ENCODE measurements around the gene SOX5.
"Not testable (repeated sequence)": the region's sequence is repeated elsewhere in the genome, so short reads cannot be mapped to it uniquely, and the experiment has no call there.

Gene SOX5

DNA sequence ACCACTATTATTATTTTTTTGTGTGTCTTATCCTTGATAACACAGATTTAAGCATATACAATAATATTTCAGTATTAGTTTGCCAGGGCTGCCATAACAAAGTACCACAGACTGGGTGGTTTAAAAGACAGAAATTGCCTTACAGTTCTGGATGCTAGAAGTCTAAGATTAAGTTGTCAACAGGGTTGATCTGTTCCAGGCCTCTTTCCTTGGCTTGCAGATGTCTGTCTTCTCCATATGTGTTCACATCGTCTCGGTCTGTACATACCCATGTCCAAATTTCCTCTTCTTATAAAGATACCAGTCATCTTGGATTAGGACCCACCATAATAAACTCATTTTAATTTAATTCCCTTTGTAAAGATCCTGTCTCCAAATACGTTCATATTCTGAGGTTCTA lies 204.8 kb downstream of the SOX5 start:
- Histone ChIP-seq H3K9ac (ENCODE audit: low read depth, low read length) (no peak overlapping the region), H3K4me1 (ENCODE audit: insufficient read depth, low read length) (peaks cover 8% of the 10 kb centered on the region; the same call in 1 of the 2 replicates), H3K9me3 (ENCODE audit: control insufficient read depth, insufficient read depth, low read length) (no peaks in the 10 kb centered on the region), H3K36me3 (ENCODE audit: insufficient read depth, low read length) (no peaks in the 10 kb centered on the region)

DNA sequence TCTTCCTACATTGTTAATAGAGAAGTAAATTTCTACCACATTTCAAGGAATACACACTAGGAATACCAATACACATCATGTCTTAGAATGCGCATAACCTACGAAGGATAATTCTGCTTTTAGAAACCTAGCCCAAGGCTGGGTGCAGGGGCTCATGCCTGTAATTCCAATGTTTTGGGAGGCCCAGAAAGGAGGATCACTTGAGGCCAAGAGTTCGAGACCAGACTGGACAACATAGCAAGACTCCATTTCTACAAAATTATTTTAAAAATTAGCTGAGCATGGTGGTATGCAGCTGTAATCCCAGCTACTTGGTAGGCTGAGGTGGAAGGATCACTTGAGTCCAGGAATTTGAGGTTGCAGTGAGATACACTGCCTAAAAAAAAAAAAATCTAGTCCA lies 206.9 kb downstream of the SOX5 start:
- Histone ChIP-seq H3K9ac (ENCODE audit: low read depth, low read length) (no peak overlapping the region), H3K9me3 (ENCODE audit: control insufficient read depth, insufficient read depth, low read length) (no peaks in the 10 kb centered on the region), H3K4me1 (ENCODE audit: insufficient read depth, low read length) (peaks cover 8% of the 10 kb centered on the region; the same call in 1 of the 2 replicates), H3K36me3 (ENCODE audit: insufficient read depth, low read length) (no peaks in the 10 kb centered on the region)

DNA sequence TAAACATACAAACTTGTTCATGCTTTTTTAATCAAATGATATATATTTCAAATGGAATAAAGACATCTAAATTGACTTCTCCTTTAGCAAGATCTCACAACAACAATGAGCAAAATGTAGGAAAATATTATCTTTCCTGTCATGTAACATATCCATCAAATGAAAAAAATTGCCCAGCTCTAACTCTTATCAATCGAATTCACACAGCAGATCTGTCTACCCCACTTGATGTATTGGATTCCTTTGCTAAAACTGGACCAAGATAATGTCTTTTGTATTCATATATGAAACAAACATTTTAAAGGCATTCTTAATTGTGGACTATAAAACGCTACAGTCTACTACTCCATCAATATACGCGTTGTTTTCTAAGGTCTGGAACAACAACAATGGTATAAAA lies 218.0 kb downstream of the SOX5 start:
- Histone ChIP-seq H3K9ac (ENCODE audit: low read depth, low read length) (no peak overlapping the region), H3K4me1 (ENCODE audit: insufficient read depth, low read length) (no peaks in the 10 kb centered on the region), H3K36me3 (ENCODE audit: insufficient read depth, low read length) (no peaks in the 10 kb centered on the region), H3K9me3 (ENCODE audit: control insufficient read depth, insufficient read depth, low read length) (no peaks in the 10 kb centered on the region)

DNA sequence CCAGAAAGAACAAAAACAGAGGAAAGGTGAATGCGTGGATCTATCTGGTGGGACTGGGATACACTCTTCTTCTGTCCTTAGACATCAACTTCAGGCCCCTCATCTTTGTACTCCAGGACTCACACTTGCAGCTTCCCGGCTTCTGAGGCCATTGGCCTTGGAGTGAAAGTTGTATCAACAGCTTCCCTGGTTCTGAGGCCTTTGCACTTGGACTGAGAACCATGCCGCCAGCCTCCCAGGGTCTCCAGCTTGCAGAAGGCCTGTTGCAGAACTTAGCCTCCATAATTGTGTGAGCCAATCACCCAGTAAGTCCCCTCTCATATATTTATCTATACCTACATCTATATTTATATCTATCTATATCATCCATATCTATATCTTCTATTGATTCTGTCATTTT lies 218.4 kb downstream of the SOX5 start:
- Histone ChIP-seq H3K9ac (ENCODE audit: low read depth, low read length) (no peak overlapping the region), H3K9me3 (ENCODE audit: control insufficient read depth, insufficient read depth, low read length) (no peaks in the 10 kb centered on the region), H3K36me3 (ENCODE audit: insufficient read depth, low read length) (no peaks in the 10 kb centered on the region)

DNA sequence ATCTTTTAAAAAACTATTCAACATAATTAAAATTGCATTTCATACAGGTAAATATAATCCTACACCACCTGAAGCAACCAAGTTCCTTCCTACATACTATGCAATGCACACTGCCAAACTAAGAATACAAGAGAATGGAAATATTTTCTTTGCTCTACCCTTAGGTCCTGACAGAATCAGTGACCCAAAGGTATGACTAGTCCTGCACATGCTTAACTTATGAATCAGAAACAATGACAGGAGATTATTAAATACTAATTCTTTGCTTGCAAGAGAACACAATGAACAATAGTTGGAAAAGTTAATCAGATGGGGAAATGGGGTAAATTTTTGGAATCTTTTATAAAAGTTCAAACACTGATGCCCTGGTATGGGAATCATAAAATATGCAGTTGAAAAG lies 220.1 kb downstream of the SOX5 start:
- no peaks in the 10 kb centered on the region for H3K4me1 ChIP-seq (ENCODE audit: insufficient read depth, low read length)
- H3K36me3 ChIP-seq (ENCODE audit: insufficient read depth, low read length) = no peaks in the 10 kb centered on the region
- H3K9ac ChIP-seq (ENCODE audit: low read depth, low read length) = no peak overlapping the region
- H3K9me3 ChIP-seq (ENCODE audit: control insufficient read depth, insufficient read depth, low read length) = no peaks in the 10 kb centered on the region

More for the DNA sequence above, 218.4 kb downstream of the SOX5 start:
- no peaks in the 10 kb centered on the region for H3K4me1 ChIP-seq (ENCODE audit: insufficient read depth, low read length)

DNA sequence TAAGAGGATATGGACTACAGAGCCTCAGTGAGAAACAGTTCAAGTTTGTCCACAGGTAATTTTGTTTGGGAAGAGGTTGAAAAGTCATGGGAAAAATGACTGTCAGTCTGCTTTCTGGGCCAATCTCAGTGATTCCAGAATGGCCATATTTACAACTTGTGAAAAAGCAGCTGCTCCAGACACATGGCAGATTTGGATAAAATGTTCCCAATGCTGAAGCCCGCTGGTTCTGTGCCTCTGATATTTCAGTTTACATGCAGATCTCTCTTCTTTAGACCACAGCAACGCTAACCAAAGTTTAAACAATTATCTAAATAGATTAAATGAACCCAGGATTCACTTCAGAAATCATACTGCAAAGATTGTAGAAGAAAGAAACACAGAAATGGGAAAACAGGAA lies 222.8 kb downstream of the SOX5 start:
- H3K4me1 ChIP-seq (ENCODE audit: insufficient read depth, low read length) = no peaks in the 10 kb centered on the region
- no peaks in the 10 kb centered on the region for H3K9me3 ChIP-seq (ENCODE audit: control insufficient read depth, insufficient read depth, low read length)
- H3K9ac ChIP-seq (ENCODE audit: low read depth, low read length) = no peak overlapping the region
- H3K36me3 ChIP-seq (ENCODE audit: insufficient read depth, low read length) = no peaks in the 10 kb centered on the region

DNA sequence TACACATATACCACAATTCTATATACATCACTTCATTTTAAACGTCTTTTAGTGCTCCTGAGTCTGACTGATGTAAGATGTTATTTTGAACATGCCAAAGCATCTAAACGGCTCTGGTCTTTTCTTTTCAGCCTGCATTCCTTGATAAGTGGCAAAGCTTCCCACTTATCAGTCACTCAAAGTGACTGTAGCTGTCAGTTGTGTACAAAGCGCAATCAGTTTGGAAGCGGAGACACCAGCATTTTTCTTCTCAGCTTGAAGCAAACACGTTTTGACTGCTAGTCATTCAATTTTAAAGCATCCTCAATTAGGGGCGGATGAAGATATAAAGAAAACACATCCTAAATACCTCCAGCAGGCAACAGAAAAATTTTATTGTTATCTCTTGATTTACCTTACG lies 226.8 kb downstream of the SOX5 start:
- Histone ChIP-seq H3K9ac (ENCODE audit: low read depth, low read length) (no peak overlapping the region), H3K36me3 (ENCODE audit: insufficient read depth, low read length) (no peaks in the 10 kb centered on the region), H3K9me3 (ENCODE audit: control insufficient read depth, insufficient read depth, low read length) (no peaks in the 10 kb centered on the region), H3K4me1 (ENCODE audit: insufficient read depth, low read length) (no peaks in the 10 kb centered on the region)

DNA sequence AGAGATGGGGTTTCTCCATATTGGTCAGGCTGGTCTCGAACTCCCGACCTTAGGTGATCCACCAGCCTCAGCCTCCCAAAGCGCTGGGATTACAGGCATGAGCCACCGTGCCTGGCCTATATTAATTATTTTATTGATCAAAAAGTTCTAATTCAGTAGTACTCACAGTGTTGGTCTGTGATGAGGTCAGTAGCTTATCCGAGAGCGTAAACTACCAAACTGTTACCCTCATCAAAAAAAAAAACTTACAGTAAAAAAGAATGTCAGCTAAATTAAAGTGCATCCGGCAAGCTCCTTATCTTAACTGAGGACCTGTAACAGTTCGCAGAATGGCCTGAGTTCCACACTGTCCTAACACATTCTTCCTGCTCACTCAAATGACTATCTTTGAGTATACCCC lies 228.2 kb downstream of the SOX5 start:
- H3K9ac ChIP-seq (ENCODE audit: low read depth, low read length) = no peak overlapping the region
- no peaks in the 10 kb centered on the region for H3K36me3 ChIP-seq (ENCODE audit: insufficient read depth, low read length)
- H3K4me1 ChIP-seq (ENCODE audit: insufficient read depth, low read length) = no peaks in the 10 kb centered on the region
- H3K9me3 ChIP-seq (ENCODE audit: control insufficient read depth, insufficient read depth, low read length) = no peaks in the 10 kb centered on the region

DNA sequence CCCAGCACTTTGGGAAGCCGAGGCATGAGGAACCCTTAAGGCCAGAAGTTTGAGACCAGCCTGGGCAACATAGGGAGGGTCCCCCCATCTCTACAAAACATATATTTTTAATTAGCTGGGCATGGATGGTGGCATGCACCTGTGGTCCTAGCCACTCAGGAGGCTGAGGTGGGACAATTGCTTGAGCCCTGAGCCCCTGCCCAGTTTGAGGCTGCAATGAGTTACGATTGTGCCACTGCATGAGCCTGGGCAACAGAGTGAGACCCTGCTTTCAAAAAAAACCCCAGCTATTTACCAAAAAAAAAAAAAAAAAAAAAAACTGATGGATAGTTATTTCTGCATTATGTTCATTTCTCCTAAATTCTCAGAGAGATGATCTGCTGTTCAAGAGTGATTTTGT lies 230.0 kb downstream of the SOX5 start:
- Histone ChIP-seq H3K9me3 (ENCODE audit: control insufficient read depth, insufficient read depth, low read length) (no peaks in the 10 kb centered on the region), H3K36me3 (ENCODE audit: insufficient read depth, low read length) (no peaks in the 10 kb centered on the region), H3K4me1 (ENCODE audit: insufficient read depth, low read length) (no peaks in the 10 kb centered on the region), H3K9ac (ENCODE audit: low read depth, low read length) (no peak overlapping the region)

DNA sequence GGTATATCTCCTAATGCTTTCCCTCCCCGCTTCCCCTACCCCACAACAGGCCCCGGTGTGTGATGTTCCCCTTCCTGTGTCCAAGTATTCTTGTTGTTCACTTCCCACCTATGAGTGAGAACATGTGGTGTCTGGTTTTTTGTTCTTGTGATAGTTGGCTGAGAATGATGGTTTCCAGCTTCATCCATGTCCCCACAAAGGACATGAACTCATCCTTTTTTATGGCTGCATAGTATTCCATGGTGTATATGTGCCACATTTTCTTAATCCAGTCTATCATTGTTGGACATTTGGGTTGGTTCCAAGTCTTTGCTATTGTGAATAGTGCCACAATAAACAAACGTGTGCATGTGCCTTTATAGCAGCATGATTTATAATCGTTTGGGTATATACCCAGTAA lies 239.1 kb downstream of the SOX5 start:
- H3K36me3 ChIP-seq (ENCODE audit: insufficient read depth, low read length); H3K9me3 ChIP-seq (ENCODE audit: control insufficient read depth, insufficient read depth, low read length); H3K4me1 ChIP-seq (ENCODE audit: insufficient read depth, low read length); H3K9ac ChIP-seq (ENCODE audit: low read depth, low read length): not testable (repeated sequence)

DNA sequence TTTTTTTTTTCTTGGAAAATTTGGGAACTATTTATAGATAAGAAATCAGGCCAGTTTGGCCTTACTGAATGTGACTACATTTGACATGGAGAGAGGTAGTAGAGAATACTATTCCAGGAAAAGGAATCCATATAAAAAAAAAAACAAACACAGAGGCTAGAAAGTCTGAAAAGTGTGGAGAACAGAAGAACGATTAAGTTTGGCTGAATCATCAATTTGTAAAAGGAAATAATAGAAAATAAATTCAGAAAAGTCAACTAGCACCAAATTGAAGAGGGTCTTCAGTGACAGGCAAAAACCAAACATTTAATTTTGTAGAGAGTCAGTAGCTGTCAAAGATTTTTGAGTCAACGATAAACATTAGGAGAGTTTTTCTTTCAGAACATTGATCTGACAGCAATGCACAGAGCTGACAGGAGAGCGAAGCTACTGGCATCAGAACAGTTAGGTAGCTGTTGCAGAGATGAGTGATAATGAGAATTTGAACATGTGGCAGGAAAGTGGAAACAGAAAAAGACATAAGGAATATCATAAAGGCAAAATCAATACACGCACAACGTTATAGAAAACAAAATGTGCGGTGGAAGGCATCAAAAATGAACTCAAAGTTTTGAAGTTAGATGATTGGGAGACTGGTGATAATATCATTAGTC lies 241.2 kb downstream of the SOX5 start:
- Histone ChIP-seq H3K4me1 (ENCODE audit: insufficient read depth, low read length) (peaks cover 3% of the 10 kb centered on the region), H3K9me3 (ENCODE audit: control insufficient read depth, insufficient read depth, low read length) (no peaks in the 10 kb centered on the region), H3K9ac (ENCODE audit: low read depth, low read length) (no peak overlapping the region), H3K36me3 (ENCODE audit: insufficient read depth, low read length) (no peaks in the 10 kb centered on the region)

DNA sequence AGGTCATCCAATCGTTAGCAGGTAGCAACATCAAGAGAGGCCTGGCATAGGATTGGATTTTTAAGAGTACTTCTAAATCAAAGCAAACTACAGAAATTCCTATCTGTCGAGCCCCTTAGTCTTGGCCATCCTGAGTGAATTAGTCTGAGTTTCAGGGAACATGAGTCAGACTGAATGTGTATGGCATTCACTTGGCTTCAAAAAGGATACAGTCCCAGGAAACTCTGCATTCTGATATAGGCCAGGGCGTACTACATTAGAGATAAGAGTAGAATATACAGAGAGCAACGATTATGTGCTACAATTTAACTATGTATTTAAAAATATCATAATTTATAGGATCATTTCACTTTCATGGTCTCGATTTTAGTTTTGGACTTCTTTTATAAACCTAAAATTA lies 242.2 kb downstream of the SOX5 start:
- Histone ChIP-seq H3K36me3 (ENCODE audit: insufficient read depth, low read length) (no peaks in the 10 kb centered on the region), H3K4me1 (ENCODE audit: insufficient read depth, low read length) (peaks cover 8% of the 10 kb centered on the region), H3K9me3 (ENCODE audit: control insufficient read depth, insufficient read depth, low read length) (no peaks in the 10 kb centered on the region), H3K9ac (ENCODE audit: low read depth, low read length) (no peak overlapping the region)

DNA sequence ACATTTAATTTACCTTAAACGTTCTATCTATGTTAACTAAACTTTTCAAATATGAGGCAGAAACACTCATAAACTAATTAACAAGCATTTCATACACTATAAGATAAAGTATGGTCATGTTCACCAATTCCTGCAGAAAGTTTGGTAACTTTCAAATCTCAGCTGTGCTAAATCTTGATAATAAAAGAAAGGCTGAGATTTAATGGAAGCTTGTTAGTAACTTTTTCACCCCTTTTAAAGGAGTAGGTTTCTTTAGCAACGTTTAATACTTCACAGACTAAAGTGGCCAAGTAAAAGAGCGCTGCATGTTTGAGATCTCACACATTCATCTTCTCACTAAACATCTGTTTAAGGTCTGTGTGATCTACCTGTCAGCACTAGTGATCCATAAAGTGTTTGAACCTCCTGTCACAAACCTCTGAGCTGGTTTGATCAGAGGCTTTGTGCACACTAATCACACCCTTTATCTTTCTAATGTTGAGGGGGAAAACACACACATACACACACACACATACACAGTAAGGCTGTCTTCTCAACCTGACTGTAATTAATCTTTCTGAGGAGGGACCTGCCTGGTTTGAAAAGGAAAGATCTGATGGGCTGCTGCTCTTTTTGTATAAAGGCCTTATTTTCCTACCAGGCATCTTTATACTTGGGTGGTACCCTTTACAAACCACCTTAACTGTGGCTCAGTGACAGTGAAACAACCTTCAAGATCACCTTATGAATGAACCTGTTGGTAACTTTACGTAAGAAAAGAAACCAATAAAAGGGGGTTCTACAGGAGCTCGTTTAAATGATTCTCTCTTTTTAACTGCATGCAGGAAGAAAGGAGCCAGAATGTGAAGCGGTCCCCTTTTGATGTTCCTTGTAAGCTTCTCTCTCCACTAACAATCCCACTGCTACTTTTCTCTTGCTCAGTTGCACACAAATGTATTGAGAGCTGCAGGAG lies 244.2 kb downstream of the SOX5 start:
- H3K9ac ChIP-seq (ENCODE audit: low read depth, low read length) = no peak overlapping the region
- no peaks in the 10 kb centered on the region for H3K36me3 ChIP-seq (ENCODE audit: insufficient read depth, low read length)
- no peaks in the 10 kb centered on the region for H3K9me3 ChIP-seq (ENCODE audit: control insufficient read depth, insufficient read depth, low read length)
- peaks cover 8% of the 10 kb centered on the region for H3K4me1 ChIP-seq (ENCODE audit: insufficient read depth, low read length)

DNA sequence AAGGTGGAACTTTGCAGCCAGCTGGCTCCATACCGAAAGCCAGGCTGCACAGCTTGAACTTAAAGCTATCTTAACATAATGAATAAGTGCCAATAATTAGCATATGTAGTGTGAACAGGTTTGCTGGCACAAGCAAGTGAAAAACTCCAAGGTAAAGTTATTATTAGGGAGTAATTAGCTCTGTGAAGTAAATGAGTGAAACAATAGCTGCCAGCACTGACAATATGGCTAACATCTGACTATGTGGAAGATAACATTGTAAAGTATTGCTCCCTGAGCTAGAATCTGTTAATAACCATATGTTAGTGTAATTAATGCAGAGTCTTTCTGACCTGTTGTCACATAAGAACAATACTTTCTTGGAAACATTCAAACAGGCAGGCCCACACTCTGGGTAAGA lies 246.4 kb downstream of the SOX5 start:
- H3K9ac ChIP-seq (ENCODE audit: low read depth, low read length) = no peak overlapping the region
- no peaks in the 10 kb centered on the region for H3K36me3 ChIP-seq (ENCODE audit: insufficient read depth, low read length)
- H3K4me1 ChIP-seq (ENCODE audit: insufficient read depth, low read length) = peaks cover 8% of the 10 kb centered on the region
- no peaks in the 10 kb centered on the region for H3K9me3 ChIP-seq (ENCODE audit: control insufficient read depth, insufficient read depth, low read length)

DNA sequence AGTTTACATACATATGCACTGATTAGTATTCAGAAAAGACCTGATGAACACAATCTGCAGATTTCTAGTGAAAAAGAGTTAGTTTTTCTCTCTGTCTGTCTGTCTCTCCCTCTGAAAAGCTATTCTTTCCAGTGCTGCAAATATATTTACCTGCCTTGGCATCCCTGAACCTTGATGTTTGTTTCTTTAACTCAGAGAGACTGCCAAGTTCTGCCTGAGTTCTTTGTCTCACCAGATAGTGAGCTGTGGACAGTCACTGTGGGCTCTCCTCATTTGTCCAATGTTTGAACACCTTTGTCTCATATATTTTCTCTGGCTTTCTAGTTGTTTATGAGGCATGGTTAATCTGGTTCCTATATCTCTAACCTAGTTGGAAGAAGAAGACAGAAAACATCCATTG lies 250.4 kb downstream of the SOX5 start:
- Histone ChIP-seq H3K9me3 (ENCODE audit: control insufficient read depth, insufficient read depth, low read length) (no peaks in the 10 kb centered on the region; the same call in 1 of the 2 replicates), H3K36me3 (ENCODE audit: insufficient read depth, low read length) (no peaks in the 10 kb centered on the region), H3K4me1 (ENCODE audit: insufficient read depth, low read length) (0 out of 2 replicates have a peak, but pooled peaks cover 4% of the 10 kb centered on the region), H3K9ac (ENCODE audit: low read depth, low read length) (no peak overlapping the region)
